Stomach (tissue), 4 donors: Measurements from ENCODE around the gene HLCS.

Source experiments
- EP300 ChIP-seq: sonication (generic); formaldehyde crosslinking; IDR thresholded peaks from one replicate; pipeline ENCODE4 v1.6.1; 2017; ENCODE audit warnings: antibody characterized with exemption
- POLR2A ChIP-seq, 4 donors: fragments of 450-650 bp; IDR thresholded peaks; one replicate each; pipeline ENCODE4 v1.6.1; 2016; ENCODE audit warnings: antibody characterized with exemption in 4 of 4, control low read depth in 2 of 4, mild to moderate bottlenecking in 1 of 4, moderate library complexity in 1 of 4
- TF ChIP-seq, protein P1 (sequence below), 7 experiments: fragments of 450-650 bp in 4 of 7; fragments of 200-600 bp in 3 of 7; sonication (generic) in 3 of 7; IDR thresholded peaks; one replicate each; pipeline ENCODE4 v1.5.1; 2016 to 2019; ENCODE audit warnings: antibody characterized with exemption in 7 of 7, control low read depth in 2 of 7, mild to moderate bottlenecking in 1 of 7

DNA sequence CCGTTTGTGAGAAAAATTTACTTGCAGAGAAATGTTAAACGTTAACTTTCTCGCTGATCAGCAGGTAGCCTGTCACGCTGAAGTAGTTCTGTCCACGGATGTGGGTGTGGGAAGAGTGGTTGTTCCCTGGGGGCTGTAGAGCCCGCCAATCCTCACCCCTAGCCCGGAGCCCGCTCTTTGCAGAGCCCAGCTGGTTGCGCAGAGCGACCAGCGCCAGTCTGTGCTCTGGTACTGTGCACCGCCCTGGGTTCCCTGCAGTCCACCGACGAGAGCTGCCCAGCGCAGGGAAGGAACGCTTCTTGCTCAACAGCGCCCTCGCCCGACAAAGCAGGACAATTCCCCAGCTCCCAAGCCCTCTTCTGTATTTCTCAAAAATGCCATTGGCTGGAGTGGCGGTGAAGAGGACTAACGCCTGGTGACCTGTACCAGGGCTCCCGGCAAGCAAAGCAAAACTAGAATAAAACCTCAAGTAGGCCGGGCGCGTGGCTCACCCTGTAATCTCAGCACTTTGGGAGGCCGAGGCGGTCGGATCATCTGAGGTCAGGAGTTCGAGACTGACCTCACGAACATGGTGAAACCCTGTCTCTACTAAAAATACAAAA, 43.4 kb upstream of the HLCS start:
- TF ChIP-seq, protein P1, sequence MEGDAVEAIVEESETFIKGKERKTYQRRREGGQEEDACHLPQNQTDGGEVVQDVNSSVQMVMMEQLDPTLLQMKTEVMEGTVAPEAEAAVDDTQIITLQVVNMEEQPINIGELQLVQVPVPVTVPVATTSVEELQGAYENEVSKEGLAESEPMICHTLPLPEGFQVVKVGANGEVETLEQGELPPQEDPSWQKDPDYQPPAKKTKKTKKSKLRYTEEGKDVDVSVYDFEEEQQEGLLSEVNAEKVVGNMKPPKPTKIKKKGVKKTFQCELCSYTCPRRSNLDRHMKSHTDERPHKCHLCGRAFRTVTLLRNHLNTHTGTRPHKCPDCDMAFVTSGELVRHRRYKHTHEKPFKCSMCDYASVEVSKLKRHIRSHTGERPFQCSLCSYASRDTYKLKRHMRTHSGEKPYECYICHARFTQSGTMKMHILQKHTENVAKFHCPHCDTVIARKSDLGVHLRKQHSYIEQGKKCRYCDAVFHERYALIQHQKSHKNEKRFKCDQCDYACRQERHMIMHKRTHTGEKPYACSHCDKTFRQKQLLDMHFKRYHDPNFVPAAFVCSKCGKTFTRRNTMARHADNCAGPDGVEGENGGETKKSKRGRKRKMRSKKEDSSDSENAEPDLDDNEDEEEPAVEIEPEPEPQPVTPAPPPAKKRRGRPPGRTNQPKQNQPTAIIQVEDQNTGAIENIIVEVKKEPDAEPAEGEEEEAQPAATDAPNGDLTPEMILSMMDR (IDR thresholded peaks at IDR 0.05): peak in 5 of 7 experiments; percentile 63 to 83 (median 72)
- TF ChIP-seq EP300 (no peak), POLR2A (IDR thresholded peaks at IDR 0.05) (no peak)
